NCI-H82 (cell line): Measurements from ENCODE around the gene TSKS.

Experiments used
- DNase-seq: peaks from one replicate; lab custom pipeline; 2025; lab: John Stamatoyannopoulos, UW

The TSKS gene

GRCh38 chr19:49763230-49763629, at the start of gene TSKS:
TSKS (minus strand) TSS chr19:49763306; CDS start chr19:49763247, 59 bp downstream.
- DNase-seq: no peak

GRCh38 chr19:49812452-49812996, 49.4 kb upstream of the TSKS start:
- DNase-seq: peak; percentile 50

- DNase-seq: no peak
Observed at GRCh38 chr19:49811328-49811727, 48.2 kb upstream of the TSKS start.

- DNase-seq: no peak
Observed at GRCh38 chr19:49809941-49810389, 46.9 kb upstream of the TSKS start.

- no peak for DNase-seq
Observed at GRCh38 chr19:49809160-49809940, 46.2 kb upstream of the TSKS start.

- DNase-seq: peak; percentile 91
Observed at GRCh38 chr19:49808711-49809159, 45.6 kb upstream of the TSKS start.

GRCh38 chr19:49807904-49808675, 45.0 kb upstream of the TSKS start:
- no peak for DNase-seq

GRCh38 chr19:49807058-49807903, 44.2 kb upstream of the TSKS start:
- no peak for DNase-seq

- DNase-seq: no peak
Observed at GRCh38 chr19:49806620-49806959, 43.5 kb upstream of the TSKS start.

GRCh38 chr19:49805822-49806619, 42.9 kb upstream of the TSKS start:
- no peak for DNase-seq

GRCh38 chr19:49803529-49803856, 40.4 kb upstream of the TSKS start:
- no peak for DNase-seq

- no peak for DNase-seq
Observed at GRCh38 chr19:49802836-49803528, 39.9 kb upstream of the TSKS start.

- DNase-seq: peak; percentile 94
Observed at GRCh38 chr19:49801966-49802661, 39.0 kb upstream of the TSKS start.

- DNase-seq: no peak
Observed at GRCh38 chr19:49801401-49801888, 38.3 kb upstream of the TSKS start.

GRCh38 chr19:49800771-49801170, 37.7 kb upstream of the TSKS start:
- no peak for DNase-seq

- DNase-seq: peak; percentile 44
Observed at GRCh38 chr19:49799798-49800376, 36.8 kb upstream of the TSKS start.

- no peak for DNase-seq
Observed at GRCh38 chr19:49799271-49799797, 36.2 kb upstream of the TSKS start.

- DNase-seq: no peak
Observed at GRCh38 chr19:49798574-49798973, 35.5 kb upstream of the TSKS start.

GRCh38 chr19:49795615-49796014, 32.5 kb upstream of the TSKS start:
- no peak for DNase-seq

- no peak for DNase-seq
Observed at GRCh38 chr19:49793561-49793840, 30.4 kb upstream of the TSKS start.
